WTC11 (cell line): ENCODE data around the gene KYNU. TPM values are rescaled to one million over a fixed set of nuclear protein-coding genes. Genes with fewer than 3 reads are reported as not detected.

Experiments
- ATAC-seq: fragments of 200-7000 bp; cut with Tn5 transposase; 2 replicates; pipeline ENCODE4 v1.10.0; 2021; ENCODE audit warnings: mild to moderate bottlenecking, moderate library complexity
- CTCF ChIA-PET: fragments of 300-600 bp; sonication (Branson Sonifier 250); formaldehyde crosslinking; loops from one replicate; lab custom pipeline; 2021; ENCODE audit warnings: antibody characterized with exemption; lab: Charles Lee
- POLR2A ChIA-PET: fragments of 350-600 bp; sonication (Branson Sonifier 250); formaldehyde crosslinking; loops from one replicate; lab custom pipeline; 2021; ENCODE audit warnings: antibody characterized with exemption; lab: Charles Lee
- DNase-seq: peaks from one replicate; pipeline ENCODE4 v3.0.0; 2021; ENCODE audit warnings: low spot score
- H3K27ac Mint-ChIP-seq: 2 replicates; pipeline ENCODE4 v1.8.0; 2021; ENCODE audit warnings: mixed read lengths
- H3K27me3 Mint-ChIP-seq: 2 replicates; pipeline ENCODE4 v1.8.0; 2021; ENCODE audit warnings: low read depth, mild to moderate bottlenecking, moderate library complexity, mixed read lengths
- H3K36me3 Mint-ChIP-seq: 2 replicates; pipeline ENCODE4 v1.8.0; 2021; ENCODE audit warnings: mixed read lengths
- H3K4me1 Mint-ChIP-seq: 2 replicates; pipeline ENCODE4 v1.8.0; 2022; ENCODE audit warnings: mixed read lengths
- H3K4me3 Mint-ChIP-seq: 2 replicates; pipeline ENCODE4 v1.8.0; 2021; ENCODE audit warnings: mild to moderate bottlenecking, moderate library complexity, mixed read lengths
- H3K9me3 Mint-ChIP-seq: 2 replicates; pipeline ENCODE4 v1.8.0; 2021; ENCODE audit warnings: mixed read lengths
- FOXJ3 ChIP-seq: sonication (generic); formaldehyde crosslinking; IDR thresholded peaks from 2 replicates; pipeline ENCODE4 v1.9.0; 2021; ENCODE audit warnings: missing genetic modification reagents, mild to moderate bottlenecking, borderline replicate concordance
- IRF2 ChIP-seq: sonication (generic); formaldehyde crosslinking; IDR thresholded peaks from 2 replicates; pipeline ENCODE4 v1.8.0; 2022; ENCODE audit warnings: low read depth, missing genetic modification reagents, borderline replicate concordance
- MYBL2 ChIP-seq: sonication (generic); formaldehyde crosslinking; IDR thresholded peaks from 2 replicates; pipeline ENCODE4 v1.8.1; 2023; ENCODE audit warnings: mild to moderate bottlenecking, moderate library complexity, missing genetic modification reagents
- SMAD3 ChIP-seq: sonication (generic); formaldehyde crosslinking; IDR thresholded peaks from 2 replicates; pipeline ENCODE4 v1.8.0; 2022; ENCODE audit warnings: missing genetic modification reagents, mild to moderate bottlenecking, borderline replicate concordance
- ZNF121 ChIP-seq: sonication (generic); formaldehyde crosslinking; IDR thresholded peaks from 2 replicates; pipeline ENCODE4 v1.8.0; 2023; ENCODE audit warnings: missing genetic modification reagents
- ZNF138 ChIP-seq: sonication (generic); formaldehyde crosslinking; conservative IDR thresholded peaks from 2 replicates; pipeline ENCODE4 v1.8.1; 2022; ENCODE audit warnings: mild to moderate bottlenecking, moderate library complexity, missing genetic modification reagents
- ZNF219 ChIP-seq: sonication (generic); formaldehyde crosslinking; IDR thresholded peaks from 2 replicates; pipeline ENCODE4 v1.8.0; 2023; ENCODE audit warnings: missing genetic modification reagents, mild to moderate bottlenecking, borderline replicate concordance
- ZNF416 ChIP-seq: fragments of 250-450 bp; sonication (Bioruptor Pico); IDR thresholded peaks from 2 replicates; pipeline ENCODE4 v1.9.0; 2021; ENCODE audit warnings: mild to moderate bottlenecking, inconsistent platforms
- total RNA-seq: library from RNA; stranded (reverse); gene quantifications from 3 replicates; pipeline ENCODE4 v1.2.3, GENCODE V29; 2021
- TF ChIP-seq, protein P1 (sequence below): fragments of 200-600 bp; IDR thresholded peaks from 2 replicates; pipeline ENCODE4 v1.8.0; 2022; ENCODE audit warnings: antibody characterized with exemption
- TF ChIP-seq, protein P2 (sequence below): sonication (generic); formaldehyde crosslinking; IDR thresholded peaks from 2 replicates; pipeline ENCODE4 v1.8.1; 2022; ENCODE audit warnings: mild to moderate bottlenecking, moderate library complexity, missing genetic modification reagents
- TF ChIP-seq, protein P3 (sequence below): sonication (generic); formaldehyde crosslinking; IDR thresholded peaks from 2 replicates; pipeline ENCODE4 v1.8.1; 2022; ENCODE audit warnings: low read depth, missing genetic modification reagents, borderline replicate concordance
- TF ChIP-seq, protein P4 (sequence below): sonication (generic); formaldehyde crosslinking; IDR thresholded peaks from 2 replicates; pipeline ENCODE4 v1.8.0; 2023; ENCODE audit warnings: mild to moderate bottlenecking, missing genetic modification reagents
- TF ChIP-seq, protein P5 (sequence below): sonication (generic); formaldehyde crosslinking; IDR thresholded peaks from 2 replicates; pipeline ENCODE4 v1.8.1; 2023; ENCODE audit warnings: mild to moderate bottlenecking, missing genetic modification reagents, moderate library complexity
- TF ChIP-seq, protein P6 (sequence below): sonication (generic); formaldehyde crosslinking; IDR thresholded peaks from 2 replicates; pipeline ENCODE4 v1.8.1; 2023; ENCODE audit warnings: mild to moderate bottlenecking, missing genetic modification reagents, borderline replicate concordance
- TF ChIP-seq, protein P7 (sequence below): sonication (generic); formaldehyde crosslinking; IDR thresholded peaks from 2 replicates; pipeline ENCODE4 v1.8.0; 2022; ENCODE audit warnings: mild to moderate bottlenecking, missing genetic modification reagents
- TF ChIP-seq, protein P8 (sequence below): sonication (generic); formaldehyde crosslinking; IDR thresholded peaks from 2 replicates; pipeline ENCODE4 v1.8.1; 2023; ENCODE audit warnings: mild to moderate bottlenecking, missing genetic modification reagents
- TF ChIP-seq, protein P9 (sequence below): fragments of 250-450 bp; sonication (Bioruptor Pico); IDR thresholded peaks from 2 replicates; pipeline ENCODE4 v1.9.0; 2021; ENCODE audit warnings: mild to moderate bottlenecking

KYNU gene
- total RNA-seq, 1 experiment from 2014 or later = 0.85 TPM

DNA sequence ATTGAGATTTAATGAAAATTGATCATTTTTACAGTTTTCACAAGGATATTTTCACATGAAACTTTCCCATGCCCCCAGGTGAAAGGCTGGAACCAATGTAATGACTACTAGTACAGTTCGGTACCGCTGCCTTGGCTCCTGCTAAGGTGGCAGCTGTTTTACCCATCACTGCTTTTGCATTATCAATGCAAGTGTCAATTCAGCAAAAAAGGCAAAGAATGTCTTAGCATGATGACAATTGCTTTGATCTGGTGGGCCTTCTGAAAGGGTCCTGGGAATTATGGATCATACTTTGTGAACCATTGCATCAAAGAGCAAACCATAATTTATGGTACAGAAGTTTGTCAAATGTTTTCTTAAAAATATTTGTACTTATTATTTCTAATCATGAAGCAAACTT lies 107.2 kb downstream of the KYNU start:
- peaks cover 8% of the 10 kb centered on the region for H3K4me1 Mint-ChIP-seq
- CTCF ChIA-PET = no interaction called here

DNA sequence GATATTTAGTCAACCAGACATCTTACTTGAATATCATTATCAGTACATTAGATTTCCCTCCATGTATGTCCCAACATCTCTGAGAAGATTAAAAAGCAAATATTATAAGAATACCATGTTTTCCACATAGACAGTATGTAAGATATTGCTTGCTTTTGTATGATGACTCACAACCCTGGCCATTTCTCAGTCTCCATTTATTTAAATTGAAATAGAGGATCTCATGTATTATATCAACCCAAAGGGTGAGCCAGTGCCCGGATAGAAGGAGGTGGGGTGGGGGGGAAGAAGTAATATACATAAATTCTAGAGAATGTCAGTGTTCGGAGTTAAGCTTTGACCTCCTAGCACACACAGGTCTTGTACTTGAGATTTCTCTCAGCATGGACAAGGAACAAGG lies 109.6 kb downstream of the KYNU start:
- H3K4me1 Mint-ChIP-seq = peaks cover 4% of the 10 kb centered on the region; the same call in 1 of the 2 replicates
- ChIA-PET CTCF (no interaction called here), POLR2A (no interaction called here)
- H3K9me3 Mint-ChIP-seq = no peaks in the 10 kb centered on the region
- H3K27me3 Mint-ChIP-seq = no peaks in the 10 kb centered on the region
- H3K36me3 Mint-ChIP-seq = no peaks in the 10 kb centered on the region
- ATAC-seq (no peak), DNase-seq (no peak)
- no peak overlapping the region for H3K4me3 Mint-ChIP-seq
- H3K27ac Mint-ChIP-seq = no peak overlapping the region
- TF ChIP-seq, protein P1, sequence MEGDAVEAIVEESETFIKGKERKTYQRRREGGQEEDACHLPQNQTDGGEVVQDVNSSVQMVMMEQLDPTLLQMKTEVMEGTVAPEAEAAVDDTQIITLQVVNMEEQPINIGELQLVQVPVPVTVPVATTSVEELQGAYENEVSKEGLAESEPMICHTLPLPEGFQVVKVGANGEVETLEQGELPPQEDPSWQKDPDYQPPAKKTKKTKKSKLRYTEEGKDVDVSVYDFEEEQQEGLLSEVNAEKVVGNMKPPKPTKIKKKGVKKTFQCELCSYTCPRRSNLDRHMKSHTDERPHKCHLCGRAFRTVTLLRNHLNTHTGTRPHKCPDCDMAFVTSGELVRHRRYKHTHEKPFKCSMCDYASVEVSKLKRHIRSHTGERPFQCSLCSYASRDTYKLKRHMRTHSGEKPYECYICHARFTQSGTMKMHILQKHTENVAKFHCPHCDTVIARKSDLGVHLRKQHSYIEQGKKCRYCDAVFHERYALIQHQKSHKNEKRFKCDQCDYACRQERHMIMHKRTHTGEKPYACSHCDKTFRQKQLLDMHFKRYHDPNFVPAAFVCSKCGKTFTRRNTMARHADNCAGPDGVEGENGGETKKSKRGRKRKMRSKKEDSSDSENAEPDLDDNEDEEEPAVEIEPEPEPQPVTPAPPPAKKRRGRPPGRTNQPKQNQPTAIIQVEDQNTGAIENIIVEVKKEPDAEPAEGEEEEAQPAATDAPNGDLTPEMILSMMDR = no peak
- TF ChIP-seq, protein P2, sequence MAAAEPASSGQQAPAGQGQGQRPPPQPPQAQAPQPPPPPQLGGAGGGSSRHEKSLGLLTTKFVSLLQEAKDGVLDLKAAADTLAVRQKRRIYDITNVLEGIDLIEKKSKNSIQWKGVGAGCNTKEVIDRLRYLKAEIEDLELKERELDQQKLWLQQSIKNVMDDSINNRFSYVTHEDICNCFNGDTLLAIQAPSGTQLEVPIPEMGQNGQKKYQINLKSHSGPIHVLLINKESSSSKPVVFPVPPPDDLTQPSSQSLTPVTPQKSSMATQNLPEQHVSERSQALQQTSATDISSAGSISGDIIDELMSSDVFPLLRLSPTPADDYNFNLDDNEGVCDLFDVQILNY (CRISPR knock-in tag) = no peak
- TF ChIP-seq, protein P3, sequence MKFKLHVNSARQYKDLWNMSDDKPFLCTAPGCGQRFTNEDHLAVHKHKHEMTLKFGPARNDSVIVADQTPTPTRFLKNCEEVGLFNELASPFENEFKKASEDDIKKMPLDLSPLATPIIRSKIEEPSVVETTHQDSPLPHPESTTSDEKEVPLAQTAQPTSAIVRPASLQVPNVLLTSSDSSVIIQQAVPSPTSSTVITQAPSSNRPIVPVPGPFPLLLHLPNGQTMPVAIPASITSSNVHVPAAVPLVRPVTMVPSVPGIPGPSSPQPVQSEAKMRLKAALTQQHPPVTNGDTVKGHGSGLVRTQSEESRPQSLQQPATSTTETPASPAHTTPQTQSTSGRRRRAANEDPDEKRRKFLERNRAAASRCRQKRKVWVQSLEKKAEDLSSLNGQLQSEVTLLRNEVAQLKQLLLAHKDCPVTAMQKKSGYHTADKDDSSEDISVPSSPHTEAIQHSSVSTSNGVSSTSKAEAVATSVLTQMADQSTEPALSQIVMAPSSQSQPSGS (CRISPR knock-in tag) = no peak
- TF ChIP-seq ZNF219 = no peak
- TF ChIP-seq MYBL2 = no peak
- TF ChIP-seq, protein P4, sequence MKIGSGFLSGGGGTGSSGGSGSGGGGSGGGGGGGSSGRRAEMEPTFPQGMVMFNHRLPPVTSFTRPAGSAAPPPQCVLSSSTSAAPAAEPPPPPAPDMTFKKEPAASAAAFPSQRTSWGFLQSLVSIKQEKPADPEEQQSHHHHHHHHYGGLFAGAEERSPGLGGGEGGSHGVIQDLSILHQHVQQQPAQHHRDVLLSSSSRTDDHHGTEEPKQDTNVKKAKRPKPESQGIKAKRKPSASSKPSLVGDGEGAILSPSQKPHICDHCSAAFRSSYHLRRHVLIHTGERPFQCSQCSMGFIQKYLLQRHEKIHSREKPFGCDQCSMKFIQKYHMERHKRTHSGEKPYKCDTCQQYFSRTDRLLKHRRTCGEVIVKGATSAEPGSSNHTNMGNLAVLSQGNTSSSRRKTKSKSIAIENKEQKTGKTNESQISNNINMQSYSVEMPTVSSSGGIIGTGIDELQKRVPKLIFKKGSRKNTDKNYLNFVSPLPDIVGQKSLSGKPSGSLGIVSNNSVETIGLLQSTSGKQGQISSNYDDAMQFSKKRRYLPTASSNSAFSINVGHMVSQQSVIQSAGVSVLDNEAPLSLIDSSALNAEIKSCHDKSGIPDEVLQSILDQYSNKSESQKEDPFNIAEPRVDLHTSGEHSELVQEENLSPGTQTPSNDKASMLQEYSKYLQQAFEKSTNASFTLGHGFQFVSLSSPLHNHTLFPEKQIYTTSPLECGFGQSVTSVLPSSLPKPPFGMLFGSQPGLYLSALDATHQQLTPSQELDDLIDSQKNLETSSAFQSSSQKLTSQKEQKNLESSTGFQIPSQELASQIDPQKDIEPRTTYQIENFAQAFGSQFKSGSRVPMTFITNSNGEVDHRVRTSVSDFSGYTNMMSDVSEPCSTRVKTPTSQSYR (CRISPR knock-in tag) = no peak
- no peak for TF ChIP-seq ZNF121 (CRISPR knock-in tag)
- TF ChIP-seq FOXJ3 = no peak
- no peak for TF ChIP-seq ZNF416 (CRISPR knock-in tag)
- no peak for TF ChIP-seq IRF2 (CRISPR knock-in tag)
- TF ChIP-seq, protein P5, sequence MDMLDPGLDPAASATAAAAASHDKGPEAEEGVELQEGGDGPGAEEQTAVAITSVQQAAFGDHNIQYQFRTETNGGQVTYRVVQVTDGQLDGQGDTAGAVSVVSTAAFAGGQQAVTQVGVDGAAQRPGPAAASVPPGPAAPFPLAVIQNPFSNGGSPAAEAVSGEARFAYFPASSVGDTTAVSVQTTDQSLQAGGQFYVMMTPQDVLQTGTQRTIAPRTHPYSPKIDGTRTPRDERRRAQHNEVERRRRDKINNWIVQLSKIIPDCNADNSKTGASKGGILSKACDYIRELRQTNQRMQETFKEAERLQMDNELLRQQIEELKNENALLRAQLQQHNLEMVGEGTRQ (CRISPR knock-in tag) = no peak
- TF ChIP-seq, protein P6, sequence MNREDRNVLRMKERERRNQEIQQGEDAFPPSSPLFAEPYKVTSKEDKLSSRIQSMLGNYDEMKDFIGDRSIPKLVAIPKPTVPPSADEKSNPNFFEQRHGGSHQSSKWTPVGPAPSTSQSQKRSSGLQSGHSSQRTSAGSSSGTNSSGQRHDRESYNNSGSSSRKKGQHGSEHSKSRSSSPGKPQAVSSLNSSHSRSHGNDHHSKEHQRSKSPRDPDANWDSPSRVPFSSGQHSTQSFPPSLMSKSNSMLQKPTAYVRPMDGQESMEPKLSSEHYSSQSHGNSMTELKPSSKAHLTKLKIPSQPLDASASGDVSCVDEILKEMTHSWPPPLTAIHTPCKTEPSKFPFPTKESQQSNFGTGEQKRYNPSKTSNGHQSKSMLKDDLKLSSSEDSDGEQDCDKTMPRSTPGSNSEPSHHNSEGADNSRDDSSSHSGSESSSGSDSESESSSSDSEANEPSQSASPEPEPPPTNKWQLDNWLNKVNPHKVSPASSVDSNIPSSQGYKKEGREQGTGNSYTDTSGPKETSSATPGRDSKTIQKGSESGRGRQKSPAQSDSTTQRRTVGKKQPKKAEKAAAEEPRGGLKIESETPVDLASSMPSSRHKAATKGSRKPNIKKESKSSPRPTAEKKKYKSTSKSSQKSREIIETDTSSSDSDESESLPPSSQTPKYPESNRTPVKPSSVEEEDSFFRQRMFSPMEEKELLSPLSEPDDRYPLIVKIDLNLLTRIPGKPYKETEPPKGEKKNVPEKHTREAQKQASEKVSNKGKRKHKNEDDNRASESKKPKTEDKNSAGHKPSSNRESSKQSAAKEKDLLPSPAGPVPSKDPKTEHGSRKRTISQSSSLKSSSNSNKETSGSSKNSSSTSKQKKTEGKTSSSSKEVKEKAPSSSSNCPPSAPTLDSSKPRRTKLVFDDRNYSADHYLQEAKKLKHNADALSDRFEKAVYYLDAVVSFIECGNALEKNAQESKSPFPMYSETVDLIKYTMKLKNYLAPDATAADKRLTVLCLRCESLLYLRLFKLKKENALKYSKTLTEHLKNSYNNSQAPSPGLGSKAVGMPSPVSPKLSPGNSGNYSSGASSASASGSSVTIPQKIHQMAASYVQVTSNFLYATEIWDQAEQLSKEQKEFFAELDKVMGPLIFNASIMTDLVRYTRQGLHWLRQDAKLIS (CRISPR knock-in tag) = no peak

More for the DNA sequence above, 107.2 kb downstream of the KYNU start:
- TF ChIP-seq ZNF138 (CRISPR knock-in tag) (no peak), SMAD3 (no peak)
- TF ChIP-seq, protein P7, sequence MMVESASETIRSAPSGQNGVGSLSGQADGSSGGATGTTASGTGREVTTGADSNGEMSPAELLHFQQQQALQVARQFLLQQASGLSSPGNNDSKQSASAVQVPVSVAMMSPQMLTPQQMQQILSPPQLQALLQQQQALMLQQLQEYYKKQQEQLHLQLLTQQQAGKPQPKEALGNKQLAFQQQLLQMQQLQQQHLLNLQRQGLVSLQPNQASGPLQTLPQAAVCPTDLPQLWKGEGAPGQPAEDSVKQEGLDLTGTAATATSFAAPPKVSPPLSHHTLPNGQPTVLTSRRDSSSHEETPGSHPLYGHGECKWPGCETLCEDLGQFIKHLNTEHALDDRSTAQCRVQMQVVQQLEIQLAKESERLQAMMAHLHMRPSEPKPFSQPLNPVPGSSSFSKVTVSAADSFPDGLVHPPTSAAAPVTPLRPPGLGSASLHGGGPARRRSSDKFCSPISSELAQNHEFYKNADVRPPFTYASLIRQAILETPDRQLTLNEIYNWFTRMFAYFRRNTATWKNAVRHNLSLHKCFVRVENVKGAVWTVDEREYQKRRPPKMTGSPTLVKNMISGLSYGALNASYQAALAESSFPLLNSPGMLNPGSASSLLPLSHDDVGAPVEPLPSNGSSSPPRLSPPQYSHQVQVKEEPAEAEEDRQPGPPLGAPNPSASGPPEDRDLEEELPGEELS (CRISPR knock-in tag) = no peak
- TF ChIP-seq, protein P8, sequence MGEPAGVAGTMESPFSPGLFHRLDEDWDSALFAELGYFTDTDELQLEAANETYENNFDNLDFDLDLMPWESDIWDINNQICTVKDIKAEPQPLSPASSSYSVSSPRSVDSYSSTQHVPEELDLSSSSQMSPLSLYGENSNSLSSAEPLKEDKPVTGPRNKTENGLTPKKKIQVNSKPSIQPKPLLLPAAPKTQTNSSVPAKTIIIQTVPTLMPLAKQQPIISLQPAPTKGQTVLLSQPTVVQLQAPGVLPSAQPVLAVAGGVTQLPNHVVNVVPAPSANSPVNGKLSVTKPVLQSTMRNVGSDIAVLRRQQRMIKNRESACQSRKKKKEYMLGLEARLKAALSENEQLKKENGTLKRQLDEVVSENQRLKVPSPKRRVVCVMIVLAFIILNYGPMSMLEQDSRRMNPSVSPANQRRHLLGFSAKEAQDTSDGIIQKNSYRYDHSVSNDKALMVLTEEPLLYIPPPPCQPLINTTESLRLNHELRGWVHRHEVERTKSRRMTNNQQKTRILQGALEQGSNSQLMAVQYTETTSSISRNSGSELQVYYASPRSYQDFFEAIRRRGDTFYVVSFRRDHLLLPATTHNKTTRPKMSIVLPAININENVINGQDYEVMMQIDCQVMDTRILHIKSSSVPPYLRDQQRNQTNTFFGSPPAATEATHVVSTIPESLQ = no peak
- TF ChIP-seq, protein P9, sequence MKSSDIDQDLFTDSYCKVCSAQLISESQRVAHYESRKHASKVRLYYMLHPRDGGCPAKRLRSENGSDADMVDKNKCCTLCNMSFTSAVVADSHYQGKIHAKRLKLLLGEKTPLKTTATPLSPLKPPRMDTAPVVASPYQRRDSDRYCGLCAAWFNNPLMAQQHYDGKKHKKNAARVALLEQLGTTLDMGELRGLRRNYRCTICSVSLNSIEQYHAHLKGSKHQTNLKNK = no peak
- ATAC-seq (no peak), DNase-seq (no peak)
- no peaks in the 10 kb centered on the region for H3K9me3 Mint-ChIP-seq
- no peaks in the 10 kb centered on the region for H3K27me3 Mint-ChIP-seq
- H3K4me3 Mint-ChIP-seq = no peak overlapping the region
- POLR2A ChIA-PET = no interaction called here
- no peaks in the 10 kb centered on the region for H3K36me3 Mint-ChIP-seq
- no peak overlapping the region for H3K27ac Mint-ChIP-seq
